GM12878 (cell line): ENCODE data around the gene VPS8.

Experiments
- BACH1 ChIP-seq: fragments of 450-650 bp; IDR thresholded peaks from 2 replicates; pipeline ENCODE4 v1.6.1; 2017; ENCODE audit warnings: mild to moderate bottlenecking, borderline replicate concordance
- CTCF ChIP-seq, 3 experiments: IDR thresholded peaks in 2 of 3; conservative IDR thresholded peaks in 1 of 3; 2 replicates each; pipeline ENCODE4 v1.5.1; 2011; ENCODE audit warnings: low read depth in 3 of 3, low read length in 3 of 3, mild to moderate bottlenecking in 3 of 3, control low read depth in 2 of 3, moderate library complexity in 2 of 3, inconsistent platforms in 1 of 3, mixed read lengths in 1 of 3; ENCODE audit not compliant: control insufficient read depth in 2 of 3, insufficient read depth in 1 of 3; ENCODE audit errors: extremely low read depth in 1 of 3
- HDAC6 ChIP-seq: fragments of 200-600 bp; sonication (generic); IDR thresholded peaks from one replicate; pipeline ENCODE4 v1.8.0; 2017; ENCODE audit warnings: antibody characterized with exemption; ENCODE audit not compliant: unreplicated experiment
- MYC ChIP-seq: IDR thresholded peaks from 2 replicates; pipeline ENCODE4 v1.6.1; 2011; ENCODE audit warnings: mild to moderate bottlenecking, low read length, moderate library complexity, inconsistent platforms; ENCODE audit not compliant: insufficient read depth, insufficient replicate concordance, insufficient read length, severe bottlenecking
- REST ChIP-seq: IDR thresholded peaks from 2 replicates; pipeline ENCODE4 v1.6.1; 2012; ENCODE audit warnings: mild to moderate bottlenecking, low read depth, low read length
- TAF1 ChIP-seq: IDR thresholded peaks from 2 replicates; pipeline ENCODE4 v1.6.1; 2011; ENCODE audit warnings: mild to moderate bottlenecking, low read depth, low read length, borderline replicate concordance
- ZNF217 ChIP-seq: fragments of 450-650 bp; IDR thresholded peaks from 2 replicates; pipeline ENCODE4 v1.6.1; 2017; ENCODE audit warnings: antibody characterized with exemption, mild to moderate bottlenecking
- ZNF274 ChIP-seq: IDR thresholded peaks from one replicate; pipeline ENCODE4 v1.8.0; 2011; ENCODE audit not compliant: insufficient read length, insufficient read depth

- TF ChIP-seq BACH1 (no peak), MYC (no peak), CTCF (IDR thresholded peaks at IDR 0.05 in 2 of 3, conservative IDR thresholded peaks at IDR 0.05 in 1 of 3; ENCODE audit: control insufficient read depth in 2 of 3, extremely low read depth in 1 of 3, insufficient read depth in 1 of 3, low read depth in 3 of 3, low read length in 3 of 3) (no peak), TAF1 (no peak), ZNF217 (no peak), REST (no peak), ZNF274 (no peak), HDAC6 (no peak)
Measured at GRCh38 chr3:184808021-184808420, 3.9 kb upstream of the VPS8 start.
